PC-3 (cell line): ENCODE data around the gene DHX32. TPM values are rescaled to one million over a fixed set of nuclear protein-coding genes. Genes with fewer than 3 reads are reported as not detected.

Experiments used
- ATAC-seq: fragments of 200-7000 bp; cut with Tn5 transposase; 2 replicates; pipeline ENCODE4 v1.9.1; 2020; ENCODE audit warnings: mild to moderate bottlenecking, moderate library complexity
- BruUV-seq: library from RNA; stranded (reverse); fragments of 400-500 nt; replicated peaks from 2 replicates; lab custom pipeline; 2021; lab: Mats Ljungman, UMichigan
- CTCF ChIA-PET: fragments of 300-600 bp; sonication (Branson Sonifier 250); formaldehyde crosslinking; loops from one replicate; lab custom pipeline; 2022; ENCODE audit warnings: antibody characterized with exemption; lab: Charles Lee
- POLR2A ChIA-PET: fragments of 300-600 bp; sonication (Branson Sonifier 250); formaldehyde crosslinking; loops from one replicate; lab custom pipeline; 2022; ENCODE audit warnings: antibody characterized with exemption; ENCODE audit not compliant: unreplicated experiment; lab: Charles Lee
- DNase-seq: peaks from one replicate; pipeline ENCODE4 v3.0.0-alpha.2; 2015
- H2AFZ ChIP-seq: fragments of 300-600 bp; sonication (generic); 2 replicates; pipeline ENCODE4 v1.6.0; 2016; ENCODE audit warnings: antibody characterized with exemption, low read length
- H3F3A ChIP-seq: fragments of 300-600 bp; sonication (generic); one replicate; pipeline ENCODE4 v1.6.0; 2017; ENCODE audit warnings: antibody characterized with exemption, low read length, control low read depth, mild to moderate bottlenecking; ENCODE audit not compliant: unreplicated experiment
- H3K27ac ChIP-seq: fragments of 300-600 bp; sonication (generic); 2 replicates; pipeline ENCODE4 v1.5.1; 2016; ENCODE audit warnings: mild to moderate bottlenecking, low read length
- H3K27me3 ChIP-seq: fragments of 300-600 bp; sonication (generic); 2 replicates; pipeline ENCODE4 v1.6.1; 2016; ENCODE audit warnings: low read length, mixed read lengths
- H3K36me3 ChIP-seq: fragments of 300-600 bp; sonication (generic); 2 replicates; pipeline ENCODE4 v1.6.1; 2016; ENCODE audit warnings: low read depth, mixed run types, low read length, mixed read lengths
- H3K4me1 ChIP-seq: fragments of 300-600 bp; sonication (generic); 2 replicates; pipeline ENCODE4 v1.5.1; 2016; ENCODE audit warnings: low read length; ENCODE audit not compliant: insufficient read depth
- H3K4me2 ChIP-seq: fragments of 300-600 bp; sonication (generic); 2 replicates; pipeline ENCODE4 v1.6.0; 2016; ENCODE audit warnings: low read length
- H3K4me3 ChIP-seq: fragments of 300-600 bp; sonication (generic); 2 replicates; pipeline ENCODE4 v1.5.1; 2016; ENCODE audit warnings: mild to moderate bottlenecking, low read length, mixed read lengths
- H3K79me2 ChIP-seq: fragments of 300-600 bp; sonication (generic); 2 replicates; pipeline ENCODE4 v1.6.1; 2017; ENCODE audit warnings: low read length, mixed read lengths
- H3K9ac ChIP-seq: fragments of 300-600 bp; sonication (generic); 2 replicates; pipeline ENCODE4 v1.6.0; 2016; ENCODE audit warnings: mild to moderate bottlenecking, low read length
- H3K9me2 ChIP-seq: fragments of 300-600 bp; sonication (generic); replicated peaks from 2 replicates; pipeline ENCODE4 v1.6.1; 2016; ENCODE audit warnings: mixed run types, low read length, mixed read lengths
- H3K9me3 ChIP-seq: fragments of 300-600 bp; sonication (generic); 2 replicates; pipeline ENCODE4 v1.6.1; 2016; ENCODE audit warnings: low read length, mixed read lengths
- H4K20me1 ChIP-seq: fragments of 300-600 bp; sonication (generic); 2 replicates; pipeline ENCODE4 v1.6.1; 2016; ENCODE audit warnings: low read length, mixed read lengths
- CTCF ChIP-seq: fragments of 300-600 bp; sonication (generic); conservative IDR thresholded peaks from 2 replicates; pipeline ENCODE4 v1.5.1; 2017; ENCODE audit warnings: antibody characterized with exemption, low read depth, mild to moderate bottlenecking, low read length
- EZH2 ChIP-seq: fragments of 300-600 bp; sonication (generic); IDR thresholded peaks from one replicate; pipeline ENCODE4 v1.6.1; 2017; ENCODE audit warnings: antibody characterized with exemption, mild to moderate bottlenecking, low read length; ENCODE audit not compliant: unreplicated experiment
- EZH2phosphoT487 ChIP-seq: fragments of 300-600 bp; sonication (generic); IDR thresholded peaks from 2 replicates; pipeline ENCODE4 v1.6.1; 2018; ENCODE audit warnings: mild to moderate bottlenecking, antibody characterized with exemption, low read length, borderline replicate concordance
- intact Hi-C: fragments of 100-400 bp; cut with micrococcal nuclease; formaldehyde crosslinking; loops from 2 replicates; pipeline ENCODE4 v1.9.0; 2023
- total RNA-seq: library from RNA; depleted of rRNA; stranded (reverse); fragments of >200 nt; gene quantifications from 2 replicates; pipeline ENCODE4 v1.2.3, GENCODE V29; 2014

DHX32 gene
- total RNA-seq, 1 experiment from 2014 or later = 38.7 TPM

GRCh38 chr10:125878957-125879835, 1.9 kb downstream of the DHX32 start:
- H3K79me2 ChIP-seq = peaks cover 12% of the 10 kb centered on the region
- H3K9ac ChIP-seq = no peak overlapping the region
- peak overlapping the region; percentile 77 for H3K27ac ChIP-seq
- no TSS peak for BruUV-seq
- peaks cover 30% of the 10 kb centered on the region for H3K36me3 ChIP-seq
- peaks cover 10% of the 10 kb centered on the region for H3K4me1 ChIP-seq
- DNase-seq (peak; percentile 92), ATAC-seq (peak; percentile 94)
- peak overlapping the region; percentile 53; the same call in 1 of the 2 replicates for H3K4me2 ChIP-seq
- peaks cover 3% of the 10 kb centered on the region for H3F3A ChIP-seq
- no peak overlapping the region for H2AFZ ChIP-seq
- POLR2A ChIA-PET = no interaction called here
- TF ChIP-seq CTCF (no peak), EZH2phosphoT487 (no peak), EZH2 (no peak)
- intact Hi-C loops = no loop called here
- CTCF ChIA-PET = no interaction called here
- H4K20me1 ChIP-seq = no peaks in the 10 kb centered on the region
- no peaks in the 10 kb centered on the region for H3K27me3 ChIP-seq
- H3K9me2 ChIP-seq = no peaks in the 10 kb centered on the region
- no peak overlapping the region for H3K4me3 ChIP-seq
- H3K9me3 ChIP-seq = peaks cover 6% of the 10 kb centered on the region; the same call in 1 of the 2 replicates

GRCh38 chr10:125871338-125871737, 9.8 kb downstream of the DHX32 start:
- H3K27me3 ChIP-seq = no peaks in the 10 kb centered on the region
- ChIA-PET POLR2A (no interaction called here), CTCF (no interaction called here)
- no peak overlapping the region for H3K9ac ChIP-seq
- peak; percentile 49; the same call in 1 of the 2 replicates for ATAC-seq
- no peaks in the 10 kb centered on the region for H3F3A ChIP-seq
- H3K9me2 ChIP-seq = no peaks in the 10 kb centered on the region
- H3K27ac ChIP-seq = no peak overlapping the region
- H3K4me3 ChIP-seq = no peak overlapping the region
- no peaks in the 10 kb centered on the region; the same call in 1 of the 2 replicates for H3K9me3 ChIP-seq
- peaks cover 13% of the 10 kb centered on the region for H3K36me3 ChIP-seq
- no TSS peak for BruUV-seq
- H2AFZ ChIP-seq = no peak overlapping the region
- no peak overlapping the region for H3K4me2 ChIP-seq
- H3K4me1 ChIP-seq = no peaks in the 10 kb centered on the region
- H4K20me1 ChIP-seq = no peaks in the 10 kb centered on the region
- no peak for DNase-seq
- TF ChIP-seq CTCF = no peak
- no peak for TF ChIP-seq EZH2phosphoT487
- TF ChIP-seq EZH2 = no peak
- intact Hi-C loops = no loop called here
- 0 out of 2 replicates have a peak, but pooled peaks cover under 1% of the 10 kb centered on the region for H3K79me2 ChIP-seq
